ENCODE measurements around the gene EDRF1. TPM values are rescaled to one million over a fixed set of nuclear protein-coding genes. Genes with fewer than 3 reads are reported as not detected.

Gene EDRF1
- total and polyA plus RNA-seq, 2 of the 13 experiments (the other 11 are each of a cell fraction or from before 2014, with no cell fraction given) = 16.9 to 26.7 TPM

DNA sequence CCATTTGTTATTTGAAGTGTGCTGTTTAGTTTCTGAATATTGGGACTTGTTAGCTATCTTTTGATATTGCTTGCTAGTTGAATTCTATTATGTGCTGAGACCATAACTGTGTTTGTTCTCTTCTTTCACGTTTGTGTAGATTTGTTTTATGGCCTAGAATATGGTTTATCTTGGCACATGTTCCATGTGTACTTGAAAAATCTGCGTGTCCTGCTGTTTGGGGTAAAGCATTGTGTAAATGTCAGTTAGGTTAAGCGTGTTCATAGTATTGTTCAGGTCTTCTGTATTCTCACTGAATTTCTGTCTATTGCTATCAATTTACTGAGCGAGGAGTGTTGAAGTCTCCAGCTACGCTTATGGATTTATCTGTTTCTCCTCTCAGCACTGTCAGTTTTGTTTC lies 36.7 kb downstream of the EDRF1 start:
- Histone ChIP-seq H2AFZ (ENCODE audit: low read length) (no peak overlapping the region), H3K79me2 (ENCODE audit: insufficient read depth, low read length) (peaks cover 2% of the 10 kb centered on the region), H3K27ac (ENCODE audit: extremely low read length, insufficient read depth, low read length) (no peak overlapping the region), H3K36me3 (replicated peaks in 1 of 2; ENCODE audit: control insufficient read depth in 1 of 2, insufficient read depth in 2 of 2, low read length in 2 of 2) (peaks cover 12 to 74% of the 10 kb centered on the region in 2 experiments), H3K4me3 (replicated peaks in 1 of 3; ENCODE audit: insufficient read depth in 1 of 3, low read depth in 2 of 3, low read length in 3 of 3) (no peak overlapping the region), H3K4me2 (ENCODE audit: low read depth, low read length) (no peak overlapping the region), H4K20me1 (ENCODE audit: insufficient read depth, low read length) (no peaks in the 10 kb centered on the region), H3K27me3 (ENCODE audit: control insufficient read depth in 1 of 2, insufficient read depth in 2 of 2, low read length in 2 of 2) (no peaks in the 10 kb centered on the region), H3K9ac (ENCODE audit: insufficient read depth, low read depth, low read length) (no peak overlapping the region), H3K9me3 (ENCODE audit: low read length) (no peaks in the 10 kb centered on the region), H3K4me1 (ENCODE audit: insufficient read depth, low read length) (no peaks in the 10 kb centered on the region)
- no peak for DNase-seq (ENCODE audit: low spot score)
- 95% methylated on average over 5 of the region's 5 CpGs for WGBS (ENCODE audit: low lambda C conversion rate)
- CTCF ChIA-PET (ENCODE audit: low intra/inter-chr PET ratio, low total read pairs) = no interaction called here
- in situ Hi-C loops (cut with HindIII; ENCODE audit: extremely low pct_ligation_motif_present, low pct_unique_long_range_greater_than_20kb) = no loop called here
- no peak for TF ChIP-seq EZH2 (conservative IDR thresholded peaks at IDR 0.05; ENCODE audit: low read depth, low read length)
- no peak for TF ChIP-seq ZSCAN31 (CRISPR knock-in tag; IDR thresholded peaks at IDR 0.05; ENCODE audit: low read depth)
- TF ChIP-seq MEIS1 (CRISPR knock-in tag; IDR thresholded peaks at IDR 0.05; ENCODE audit: borderline replicate concordance) = no peak
- no peak for TF ChIP-seq HNF4A (CRISPR knock-in tag; IDR thresholded peaks at IDR 0.05)
- TF ChIP-seq ZNF607 (CRISPR knock-in tag; IDR thresholded peaks at IDR 0.05; ENCODE audit: borderline replicate concordance) = no peak
- TF ChIP-seq PCBP2 (optimal IDR thresholded peaks at IDR 0.05; ENCODE audit: low read depth, low read length, poor library complexity, severe bottlenecking) = no peak
- TF ChIP-seq, protein P1, sequence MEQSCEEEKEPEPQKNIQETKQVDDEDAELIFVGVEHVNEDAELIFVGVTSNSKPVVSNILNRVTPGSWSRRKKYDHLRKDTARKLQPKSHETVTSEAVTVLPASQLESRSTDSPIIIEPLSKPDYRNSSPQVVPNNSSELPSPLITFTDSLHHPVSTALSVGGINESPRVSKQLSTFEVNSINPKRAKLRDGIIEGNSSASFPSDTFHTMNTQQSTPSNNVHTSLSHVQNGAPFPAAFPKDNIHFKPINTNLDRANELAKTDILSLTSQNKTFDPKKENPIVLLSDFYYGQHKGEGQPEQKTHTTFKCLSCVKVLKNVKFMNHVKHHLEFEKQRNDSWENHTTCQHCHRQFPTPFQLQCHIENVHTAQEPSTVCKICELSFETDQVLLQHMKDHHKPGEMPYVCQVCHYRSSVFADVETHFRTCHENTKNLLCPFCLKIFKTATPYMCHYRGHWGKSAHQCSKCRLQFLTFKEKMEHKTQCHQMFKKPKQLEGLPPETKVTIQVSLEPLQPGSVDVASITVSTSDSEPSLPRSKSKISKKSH (CRISPR knock-in tag; IDR thresholded peaks at IDR 0.05; ENCODE audit: borderline replicate concordance) = no peak
- TF ChIP-seq, protein P2, sequence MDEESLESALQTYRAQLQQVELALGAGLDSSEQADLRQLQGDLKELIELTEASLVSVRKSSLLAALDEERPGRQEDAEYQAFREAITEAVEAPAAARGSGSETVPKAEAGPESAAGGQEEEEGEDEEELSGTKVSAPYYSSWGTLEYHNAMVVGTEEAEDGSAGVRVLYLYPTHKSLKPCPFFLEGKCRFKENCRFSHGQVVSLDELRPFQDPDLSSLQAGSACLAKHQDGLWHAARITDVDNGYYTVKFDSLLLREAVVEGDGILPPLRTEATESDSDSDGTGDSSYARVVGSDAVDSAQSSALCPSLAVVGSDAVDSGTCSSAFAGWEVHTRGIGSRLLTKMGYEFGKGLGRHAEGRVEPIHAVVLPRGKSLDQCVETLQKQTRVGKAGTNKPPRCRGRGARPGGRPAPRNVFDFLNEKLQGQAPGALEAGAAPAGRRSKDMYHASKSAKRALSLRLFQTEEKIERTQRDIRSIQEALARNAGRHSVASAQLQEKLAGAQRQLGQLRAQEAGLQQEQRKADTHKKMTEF (CRISPR knock-in tag; IDR thresholded peaks at IDR 0.05) = no peak
- no peak for TF ChIP-seq SPEN (CRISPR knock-in tag; IDR thresholded peaks at IDR 0.05; ENCODE audit: low read depth)
- TF ChIP-seq PRMT3 (CRISPR knock-in tag; IDR thresholded peaks at IDR 0.05; ENCODE audit: borderline replicate concordance, low read depth) = no peak
- no peak for TF ChIP-seq MTA1 (CRISPR knock-in tag; IDR thresholded peaks at IDR 0.05; ENCODE audit: borderline replicate concordance)
- TF ChIP-seq ATAD3A (CRISPR knock-in tag; IDR thresholded peaks at IDR 0.05) = no peak
- TF ChIP-seq NFE2 (CRISPR knock-in tag; IDR thresholded peaks at IDR 0.05) = no peak
- TF ChIP-seq DR1 (CRISPR knock-in tag; IDR thresholded peaks at IDR 0.05) = no peak
- no peak for TF ChIP-seq ISL2 (CRISPR knock-in tag; IDR thresholded peaks at IDR 0.05)
- no peak for TF ChIP-seq ZNF891 (CRISPR knock-in tag; IDR thresholded peaks at IDR 0.05)
- ATAC-seq = no peak
- intact Hi-C loops (cut with micrococcal nuclease; ENCODE audit: unreplicated experiment) = no loop called here
- POLR2A ChIA-PET = no interaction called here
- no TSS peak for BruUV-seq (replicated peaks)
- no peak for FAIRE-seq

Data from HepG2 (cell line).